PFSK-1 (cell line): ENCODE results near the gene NDUFA12.

ENCODE experiments used
- FOXP2 ChIP-seq: optimal IDR thresholded peaks from 2 replicates; pipeline ENCODE3; 2011; ENCODE audit warnings: borderline replicate concordance, control low read depth, inconsistent platforms; ENCODE audit not compliant: insufficient read depth; ENCODE audit errors: extremely low read length, extremely low read depth
- POLR2AphosphoS5 ChIP-seq: IDR thresholded peaks from 2 replicates; pipeline ENCODE4 v1.6.1; 2012; ENCODE audit warnings: low read depth, mild to moderate bottlenecking, control low read depth, low read length, moderate library complexity
- SIN3A ChIP-seq: IDR thresholded peaks from 2 replicates; pipeline ENCODE4 v1.6.1; 2012; ENCODE audit warnings: mild to moderate bottlenecking, low read length, moderate library complexity, borderline replicate concordance; ENCODE audit not compliant: insufficient read depth
- TAF1 ChIP-seq: IDR thresholded peaks from 2 replicates; pipeline ENCODE4 v1.6.1; 2012; ENCODE audit warnings: low read length, control low read depth, borderline replicate concordance; ENCODE audit not compliant: insufficient read depth
- TF ChIP-seq, protein P1 (sequence below), 2 experiments: IDR thresholded peaks; 2 replicates each; pipeline versions ENCODE4 v1.6.1 to v1.8.0; 2011 to 2012; ENCODE audit warnings: low read depth in 2 of 2, low read length in 2 of 2, control low read depth in 1 of 2, inconsistent platforms in 1 of 2, mild to moderate bottlenecking in 1 of 2, moderate library complexity in 1 of 2; ENCODE audit not compliant: insufficient read depth in 1 of 2

Gene NDUFA12

GRCh38 chr12:95003921-95004272, 400 bp upstream of the NDUFA12 start:
- no peak for TF ChIP-seq POLR2AphosphoS5
- TF ChIP-seq TAF1 = no peak
- TF ChIP-seq FOXP2 = no peak
- TF ChIP-seq, protein P1, sequence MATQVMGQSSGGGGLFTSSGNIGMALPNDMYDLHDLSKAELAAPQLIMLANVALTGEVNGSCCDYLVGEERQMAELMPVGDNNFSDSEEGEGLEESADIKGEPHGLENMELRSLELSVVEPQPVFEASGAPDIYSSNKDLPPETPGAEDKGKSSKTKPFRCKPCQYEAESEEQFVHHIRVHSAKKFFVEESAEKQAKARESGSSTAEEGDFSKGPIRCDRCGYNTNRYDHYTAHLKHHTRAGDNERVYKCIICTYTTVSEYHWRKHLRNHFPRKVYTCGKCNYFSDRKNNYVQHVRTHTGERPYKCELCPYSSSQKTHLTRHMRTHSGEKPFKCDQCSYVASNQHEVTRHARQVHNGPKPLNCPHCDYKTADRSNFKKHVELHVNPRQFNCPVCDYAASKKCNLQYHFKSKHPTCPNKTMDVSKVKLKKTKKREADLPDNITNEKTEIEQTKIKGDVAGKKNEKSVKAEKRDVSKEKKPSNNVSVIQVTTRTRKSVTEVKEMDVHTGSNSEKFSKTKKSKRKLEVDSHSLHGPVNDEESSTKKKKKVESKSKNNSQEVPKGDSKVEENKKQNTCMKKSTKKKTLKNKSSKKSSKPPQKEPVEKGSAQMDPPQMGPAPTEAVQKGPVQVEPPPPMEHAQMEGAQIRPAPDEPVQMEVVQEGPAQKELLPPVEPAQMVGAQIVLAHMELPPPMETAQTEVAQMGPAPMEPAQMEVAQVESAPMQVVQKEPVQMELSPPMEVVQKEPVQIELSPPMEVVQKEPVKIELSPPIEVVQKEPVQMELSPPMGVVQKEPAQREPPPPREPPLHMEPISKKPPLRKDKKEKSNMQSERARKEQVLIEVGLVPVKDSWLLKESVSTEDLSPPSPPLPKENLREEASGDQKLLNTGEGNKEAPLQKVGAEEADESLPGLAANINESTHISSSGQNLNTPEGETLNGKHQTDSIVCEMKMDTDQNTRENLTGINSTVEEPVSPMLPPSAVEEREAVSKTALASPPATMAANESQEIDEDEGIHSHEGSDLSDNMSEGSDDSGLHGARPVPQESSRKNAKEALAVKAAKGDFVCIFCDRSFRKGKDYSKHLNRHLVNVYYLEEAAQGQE (IDR thresholded peaks at IDR 0.05; ENCODE audit: insufficient read depth in 1 of 2, low read depth in 2 of 2, low read length in 2 of 2) = no peak
- TF ChIP-seq SIN3A = no peak

DNA sequence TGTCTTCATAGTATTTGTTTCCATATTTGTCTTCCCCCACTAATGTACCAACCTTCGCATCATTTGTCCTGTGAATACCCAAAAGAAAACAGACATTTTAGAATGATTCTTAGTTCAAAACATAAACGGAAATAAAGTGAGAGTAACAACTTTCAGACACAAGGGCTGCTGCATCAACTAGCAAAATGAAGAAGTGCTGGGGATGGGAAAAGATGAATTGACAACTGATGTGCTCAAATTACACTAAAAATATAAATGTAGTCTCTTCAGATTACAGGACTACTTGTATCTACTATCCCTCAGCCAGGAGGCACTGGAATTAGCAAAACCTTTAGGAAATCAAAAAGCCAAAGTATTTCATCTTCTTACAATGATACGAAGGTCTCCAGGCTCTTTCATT, 743 bp downstream of the NDUFA12 start:
- TF ChIP-seq, protein P1 (IDR thresholded peaks at IDR 0.05; ENCODE audit: insufficient read depth in 1 of 2, low read depth in 2 of 2, low read length in 2 of 2) = no peak
- TF ChIP-seq TAF1 (no peak), POLR2AphosphoS5 (no peak), FOXP2 (no peak), SIN3A (no peak)

DNA sequence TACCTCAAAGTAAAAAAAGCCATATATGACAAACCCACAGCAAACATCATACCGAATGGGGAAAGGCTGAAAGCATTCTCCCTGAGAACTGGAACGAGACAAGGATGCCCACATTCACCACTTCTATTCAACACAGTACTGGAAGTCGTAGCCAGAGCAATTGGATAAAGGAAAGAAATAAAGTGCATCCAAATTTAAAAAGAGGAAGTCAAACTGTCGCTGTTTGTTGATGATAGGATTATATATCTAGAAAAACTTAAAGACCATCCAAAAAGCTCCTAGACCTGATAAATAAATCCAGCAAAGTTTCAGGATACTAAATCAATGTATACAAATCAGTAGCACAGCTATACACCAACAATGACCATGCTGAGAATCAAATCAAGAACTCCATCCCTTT, 5.2 kb downstream of the NDUFA12 start:
- TF ChIP-seq SIN3A = no peak
- no peak for TF ChIP-seq TAF1
- TF ChIP-seq, protein P1 (IDR thresholded peaks at IDR 0.05; ENCODE audit: insufficient read depth in 1 of 2, low read depth in 2 of 2, low read length in 2 of 2) = no peak
- no peak for TF ChIP-seq FOXP2
- TF ChIP-seq POLR2AphosphoS5 = no peak

- TF ChIP-seq, protein P1 (IDR thresholded peaks at IDR 0.05; ENCODE audit: insufficient read depth in 1 of 2, low read depth in 2 of 2, low read length in 2 of 2) = no peak
- TF ChIP-seq FOXP2 (no peak), TAF1 (no peak), POLR2AphosphoS5 (no peak), SIN3A (no peak)
Measured at GRCh38 chr12:94997726-94998125, 5.8 kb downstream of the NDUFA12 start.

DNA sequence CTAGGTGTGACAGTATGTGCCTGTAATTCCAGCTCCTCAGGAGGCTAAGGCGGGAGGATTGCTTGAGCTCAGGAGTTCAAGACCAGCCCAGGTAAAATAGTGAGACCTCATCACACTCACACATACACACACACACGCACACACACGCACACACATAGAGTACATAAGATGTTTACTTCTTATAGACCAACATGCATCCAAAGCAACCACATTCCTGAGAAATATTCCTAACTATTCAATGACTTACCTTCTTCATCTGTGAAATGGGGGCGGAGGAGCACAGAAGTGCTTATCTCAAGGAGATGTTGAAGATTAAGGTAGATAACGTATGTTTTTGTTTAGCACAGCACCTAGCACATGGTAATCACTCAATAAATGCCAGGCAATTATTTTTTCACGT, 6.4 kb downstream of the NDUFA12 start:
- no peak for TF ChIP-seq SIN3A
- TF ChIP-seq, protein P1 (IDR thresholded peaks at IDR 0.05; ENCODE audit: insufficient read depth in 1 of 2, low read depth in 2 of 2, low read length in 2 of 2) = no peak
- TF ChIP-seq FOXP2 = no peak
- no peak for TF ChIP-seq POLR2AphosphoS5
- TF ChIP-seq TAF1 = no peak
